OCI-LY3 (cell line): ENCODE data around the gene ARMCX2.
"Not testable (repeated sequence)": the region's sequence is repeated elsewhere in the genome, so short reads cannot be mapped to it uniquely, and the experiment has no call there.

Experiments used
- H2AFZ ChIP-seq: fragments of 200-600, 300-600 bp; shearing (Covaris generic); 2 replicates; pipeline ENCODE4 v1.6.0; 2014; ENCODE audit warnings: antibody characterized with exemption, low read depth, low read length
- H3K27ac ChIP-seq: fragments of 200-600, 300-600 bp; sonication (generic); 2 replicates; pipeline ENCODE4 v1.5.1; 2014; ENCODE audit warnings: mild to moderate bottlenecking, low read length, moderate library complexity, mixed read lengths
- H3K27me3 ChIP-seq: fragments of 200-600, 300-600 bp; sonication (generic); 2 replicates; pipeline ENCODE4 v1.6.1; 2014; ENCODE audit warnings: low read depth, low read length, mixed read lengths
- H3K36me3 ChIP-seq: fragments of 200-600, 300-600 bp; sonication (generic); replicated peaks from 2 replicates; pipeline ENCODE3; 2014; ENCODE audit warnings: low read depth, low read length, mixed read lengths
- H3K4me1 ChIP-seq: fragments of 300-600, 200-600 bp; sonication (generic); 2 replicates; pipeline ENCODE4 v1.6.1; 2014; ENCODE audit warnings: low read length, mixed read lengths
- H3K4me2 ChIP-seq: fragments of 200-600, 300-600 bp; sonication (generic); 2 replicates; pipeline ENCODE4 v1.6.1; 2014; ENCODE audit warnings: low read length, mixed read lengths
- H3K4me3 ChIP-seq: fragments of 300-600, 200-600 bp; sonication (generic); 2 replicates; pipeline ENCODE4 v1.5.1; 2014; ENCODE audit warnings: antibody characterized with exemption, mild to moderate bottlenecking, low read length, moderate library complexity
- H3K79me2 ChIP-seq: fragments of 300-600, 200-600 bp; shearing (Covaris generic); 2 replicates; pipeline ENCODE4 v1.6.1; 2014; ENCODE audit warnings: mild to moderate bottlenecking, low read length, mixed read lengths
- H3K9ac ChIP-seq: fragments of 300-600, 200-600 bp; shearing (Covaris generic); 2 replicates; pipeline ENCODE4 v1.6.0; 2014; ENCODE audit warnings: mild to moderate bottlenecking, low read length, moderate library complexity
- H3K9me3 ChIP-seq: fragments of 200-600, 300-600 bp; shearing (Covaris generic); 2 replicates; pipeline ENCODE4 v1.6.1; 2014; ENCODE audit warnings: low read length, mixed read lengths; ENCODE audit not compliant: insufficient read depth
- H4K20me1 ChIP-seq: fragments of 200-600, 300-600 bp; sonication (generic); 2 replicates; pipeline ENCODE4 v1.6.1; 2016; ENCODE audit warnings: low read length, mixed read lengths; ENCODE audit not compliant: insufficient read depth
- EZH2phosphoT487 ChIP-seq: fragments of 200-600 bp; shearing (Covaris generic); IDR thresholded peaks from 2 replicates; pipeline ENCODE4 v1.6.1; 2018; ENCODE audit warnings: antibody characterized with exemption, mixed run types, low read depth
- TF ChIP-seq, protein P1 (sequence below): fragments of 200-600, 300-600 bp; sonication (generic); IDR thresholded peaks from 2 replicates; pipeline ENCODE4 v1.5.1; 2014; ENCODE audit warnings: antibody characterized with exemption, low read length, low read depth

ARMCX2 gene

DNA sequence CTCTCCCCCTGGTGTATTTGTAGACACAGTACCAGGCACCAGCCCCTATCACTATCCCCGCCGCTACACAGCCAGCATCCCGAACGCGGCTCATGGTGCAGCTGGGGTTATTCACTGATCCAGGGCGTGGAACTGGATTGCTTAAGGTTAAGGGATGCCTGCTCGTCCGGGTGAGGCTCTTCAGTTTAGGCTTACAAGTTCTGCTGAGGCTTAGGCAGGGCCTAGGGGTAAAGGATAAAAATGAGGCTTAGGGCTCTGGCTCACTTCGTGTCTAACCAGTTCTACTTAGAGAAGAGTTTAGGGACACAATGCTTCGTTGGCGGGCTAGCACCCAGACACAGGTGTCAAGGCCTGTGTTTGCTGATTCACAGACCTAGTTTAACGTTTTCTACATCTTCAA is 2.2 kb downstream of the ARMCX2 start:
- no peak overlapping the region for H3K27ac ChIP-seq
- H3K4me2 ChIP-seq, result no peak overlapping the region
- 0 out of 2 replicates have a peak, but pooled peaks cover 3% of the 10 kb centered on the region for H4K20me1 ChIP-seq
- H3K4me3 ChIP-seq, result no peak overlapping the region
- no peaks in the 10 kb centered on the region for H3K9me3 ChIP-seq
- no peaks in the 10 kb centered on the region; the same call in 1 of the 2 replicates for H3K79me2 ChIP-seq
- H2AFZ ChIP-seq, result no peak overlapping the region
- no peaks in the 10 kb centered on the region for H3K27me3 ChIP-seq
- H3K36me3 ChIP-seq, result no peaks in the 10 kb centered on the region
- no peak overlapping the region for H3K9ac ChIP-seq
- H3K4me1 ChIP-seq, result peaks cover 4% of the 10 kb centered on the region; the same call in 1 of the 2 replicates
- no peak for TF ChIP-seq EZH2phosphoT487
- TF ChIP-seq, protein P1, sequence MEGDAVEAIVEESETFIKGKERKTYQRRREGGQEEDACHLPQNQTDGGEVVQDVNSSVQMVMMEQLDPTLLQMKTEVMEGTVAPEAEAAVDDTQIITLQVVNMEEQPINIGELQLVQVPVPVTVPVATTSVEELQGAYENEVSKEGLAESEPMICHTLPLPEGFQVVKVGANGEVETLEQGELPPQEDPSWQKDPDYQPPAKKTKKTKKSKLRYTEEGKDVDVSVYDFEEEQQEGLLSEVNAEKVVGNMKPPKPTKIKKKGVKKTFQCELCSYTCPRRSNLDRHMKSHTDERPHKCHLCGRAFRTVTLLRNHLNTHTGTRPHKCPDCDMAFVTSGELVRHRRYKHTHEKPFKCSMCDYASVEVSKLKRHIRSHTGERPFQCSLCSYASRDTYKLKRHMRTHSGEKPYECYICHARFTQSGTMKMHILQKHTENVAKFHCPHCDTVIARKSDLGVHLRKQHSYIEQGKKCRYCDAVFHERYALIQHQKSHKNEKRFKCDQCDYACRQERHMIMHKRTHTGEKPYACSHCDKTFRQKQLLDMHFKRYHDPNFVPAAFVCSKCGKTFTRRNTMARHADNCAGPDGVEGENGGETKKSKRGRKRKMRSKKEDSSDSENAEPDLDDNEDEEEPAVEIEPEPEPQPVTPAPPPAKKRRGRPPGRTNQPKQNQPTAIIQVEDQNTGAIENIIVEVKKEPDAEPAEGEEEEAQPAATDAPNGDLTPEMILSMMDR, result no peak

DNA sequence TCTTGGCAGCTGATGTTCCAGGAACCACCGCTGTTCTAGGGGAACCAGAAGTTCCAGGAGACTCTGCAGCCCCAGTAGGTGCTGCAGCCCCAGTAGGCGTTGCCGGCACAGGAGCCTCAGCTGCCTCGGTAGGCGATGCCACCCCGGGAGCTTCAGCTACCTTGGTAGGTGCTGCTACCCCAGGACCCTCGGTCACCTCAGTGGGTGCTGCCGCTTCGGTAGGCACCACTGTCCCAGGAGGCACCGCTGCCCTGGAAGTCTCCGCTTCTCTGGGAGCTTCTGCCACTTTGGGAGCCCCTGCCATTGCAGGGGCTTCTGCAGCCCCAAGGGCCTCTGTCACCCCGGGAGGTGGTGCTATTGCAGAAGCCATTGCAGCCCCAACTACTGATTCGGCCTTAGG is 2.8 kb downstream of the ARMCX2 start:
- no peak overlapping the region for H3K27ac ChIP-seq
- 0 out of 2 replicates have a peak, but pooled peaks cover 3% of the 10 kb centered on the region for H4K20me1 ChIP-seq
- H3K9ac ChIP-seq, result no peak overlapping the region
- no peaks in the 10 kb centered on the region for H3K27me3 ChIP-seq
- H3K4me1 ChIP-seq, result peaks cover 4% of the 10 kb centered on the region; the same call in 1 of the 2 replicates
- H2AFZ ChIP-seq, result no peak overlapping the region
- no peak for TF ChIP-seq EZH2phosphoT487
- TF ChIP-seq, protein P1, result no peak
- no peaks in the 10 kb centered on the region for H3K36me3 ChIP-seq
- H3K4me2 ChIP-seq, result no peak overlapping the region
- no peak overlapping the region for H3K4me3 ChIP-seq
- H3K79me2 ChIP-seq, result no peaks in the 10 kb centered on the region; the same call in 1 of the 2 replicates
- no peaks in the 10 kb centered on the region for H3K9me3 ChIP-seq

DNA sequence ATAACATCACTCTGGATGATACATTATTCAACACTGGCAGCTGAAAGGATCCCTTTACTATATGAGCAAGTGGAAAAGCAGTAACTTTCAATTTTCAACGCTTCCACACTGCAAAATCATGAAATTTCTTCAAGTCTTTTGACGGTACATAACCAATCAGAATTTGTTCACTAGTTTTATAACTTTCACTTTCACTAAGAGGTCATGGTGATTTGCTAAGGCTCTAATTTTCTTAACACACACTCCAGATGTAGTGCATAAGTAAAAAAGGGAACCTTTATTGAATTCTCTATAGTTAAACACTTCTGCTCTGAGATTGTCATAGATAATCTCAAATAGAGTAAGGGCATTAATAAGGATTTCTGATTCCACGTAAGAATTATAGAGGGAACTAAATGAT is 4.1 kb downstream of the ARMCX2 start:
- no peak overlapping the region for H3K9ac ChIP-seq

DNA sequence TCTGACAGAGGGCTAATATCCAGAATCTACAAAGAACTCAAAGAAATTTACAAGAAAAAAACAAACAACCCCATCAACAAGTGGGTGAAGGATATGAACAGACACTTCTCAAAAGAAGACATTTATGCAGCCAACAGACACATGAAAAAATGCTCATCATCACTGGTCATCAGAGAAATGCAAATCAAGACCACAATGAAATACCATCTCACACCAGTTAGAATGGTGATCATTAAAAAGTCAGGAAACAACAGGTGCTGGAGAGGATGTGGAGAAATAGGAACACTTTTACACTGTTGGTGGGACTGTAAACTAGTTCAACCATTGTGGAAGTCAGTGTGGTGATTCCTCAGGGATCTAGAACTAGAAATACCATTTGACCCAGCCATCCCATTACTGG is 11.9 kb downstream of the ARMCX2 start:
- not testable (repeated sequence) for H3K27ac ChIP-seq, H2AFZ ChIP-seq, H3K4me2 ChIP-seq, H3K4me1 ChIP-seq, H3K36me3 ChIP-seq, H4K20me1 ChIP-seq, H3K4me3 ChIP-seq, H3K27me3 ChIP-seq, H3K9ac ChIP-seq, H3K79me2 ChIP-seq, H3K9me3 ChIP-seq

More for the DNA sequence above, 4.1 kb downstream of the ARMCX2 start:
- 0 out of 2 replicates have a peak, but pooled peaks cover 3% of the 10 kb centered on the region for H4K20me1 ChIP-seq
- no peak for TF ChIP-seq EZH2phosphoT487
- TF ChIP-seq, protein P1, result no peak
- H3K36me3 ChIP-seq, result no peaks in the 10 kb centered on the region
- H3K4me1 ChIP-seq, result peaks cover 4% of the 10 kb centered on the region; the same call in 1 of the 2 replicates
- H3K4me2 ChIP-seq, result no peak overlapping the region
- H3K79me2 ChIP-seq, result no peaks in the 10 kb centered on the region; the same call in 1 of the 2 replicates
- no peak overlapping the region for H2AFZ ChIP-seq
- H3K27ac ChIP-seq, result no peak overlapping the region
- H3K9me3 ChIP-seq, result no peaks in the 10 kb centered on the region
- H3K27me3 ChIP-seq, result no peaks in the 10 kb centered on the region
- H3K4me3 ChIP-seq, result no peak overlapping the region
